Measurements from ENCODE around the gene CPT1C.

- TF ChIP-seq CTCF (IDR thresholded peaks at IDR 0.05) (no peak), POLR2A (IDR thresholded peaks at IDR 0.05) (no peak)
These were observed 4.3 kb upstream of the CPT1C start for GRCh38 chr19:49686503-49687088.
